NCI-H2107 treated with DMSO at 0.1 percent for 48 hours (cell line): ENCODE data around the gene SHCBP1L.
"Not testable (repeated sequence)": the region's sequence is repeated elsewhere in the genome, so short reads cannot be mapped to it uniquely, and the experiment has no call there.

Experiments
- DNase-seq: peaks from one replicate; lab custom pipeline; 2025; ENCODE audit not compliant: unreplicated experiment; lab: John Stamatoyannopoulos, UW

Gene SHCBP1L

DNA sequence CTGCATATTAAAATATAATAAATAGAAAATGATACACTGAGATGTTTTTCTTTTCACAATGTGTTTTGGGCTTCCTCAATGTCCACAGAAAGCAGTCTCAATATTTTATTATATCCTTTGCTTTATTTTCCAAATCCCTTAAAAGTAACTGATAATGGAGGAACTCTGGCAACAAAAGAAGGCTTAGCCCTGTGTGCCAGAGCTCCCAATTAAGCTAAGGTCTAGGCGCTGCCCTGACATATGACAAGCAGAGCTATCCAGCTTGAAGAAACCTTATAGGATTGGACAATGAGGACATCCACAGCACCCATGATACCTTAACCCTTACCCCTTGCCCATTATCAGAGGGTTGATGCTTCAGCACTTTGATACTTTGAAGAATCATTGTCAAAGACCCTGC is 12.9 kb upstream of the SHCBP1L start:
- no peak for DNase-seq

DNA sequence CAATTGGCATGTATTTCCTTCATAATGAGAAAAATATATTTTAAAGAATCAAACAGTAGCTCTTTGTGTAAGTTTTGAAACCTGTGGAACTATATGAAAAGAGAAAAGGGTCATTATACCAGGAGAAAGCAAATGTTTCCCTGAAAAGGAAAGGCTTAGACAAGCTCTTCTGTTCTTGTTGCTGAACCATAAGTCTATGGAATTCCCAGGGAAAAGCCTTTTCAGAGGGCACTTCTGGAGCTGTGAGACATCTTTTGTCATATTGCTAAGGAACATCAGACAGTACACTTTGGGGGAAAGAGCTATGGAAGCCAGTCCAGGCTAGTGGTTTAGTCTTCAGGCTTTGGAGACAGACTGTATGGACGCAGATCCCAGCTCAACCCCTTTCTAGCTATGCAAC is 12.1 kb upstream of the SHCBP1L start:
- DNase-seq: no peak

DNA sequence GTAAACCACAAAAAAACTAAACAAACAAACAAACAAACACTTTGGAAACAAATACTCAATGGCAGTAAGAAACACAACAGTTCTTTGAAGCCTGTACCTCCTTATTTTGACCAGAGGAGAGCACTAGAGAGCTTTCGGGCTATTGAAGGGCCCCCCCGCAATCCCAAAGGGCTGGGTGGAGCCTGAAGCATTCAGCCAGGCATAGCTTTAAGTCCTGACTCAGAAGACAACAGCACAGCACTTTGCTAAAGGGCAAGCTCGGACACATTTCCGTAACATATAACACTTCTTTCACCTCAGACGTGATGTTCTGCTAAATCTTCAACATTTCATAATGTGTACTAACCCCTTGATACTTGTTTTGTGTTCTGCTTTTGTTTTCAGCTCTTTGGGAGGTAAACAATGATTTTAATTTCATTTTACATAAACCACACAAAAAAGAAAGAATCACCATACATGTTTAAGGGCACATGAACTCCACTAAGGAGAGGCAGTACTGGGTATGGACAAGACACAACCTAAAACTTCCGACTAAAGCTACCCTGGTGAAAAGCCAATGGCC is 9.7 kb upstream of the SHCBP1L start:
- DNase-seq: peak; percentile 84

DNA sequence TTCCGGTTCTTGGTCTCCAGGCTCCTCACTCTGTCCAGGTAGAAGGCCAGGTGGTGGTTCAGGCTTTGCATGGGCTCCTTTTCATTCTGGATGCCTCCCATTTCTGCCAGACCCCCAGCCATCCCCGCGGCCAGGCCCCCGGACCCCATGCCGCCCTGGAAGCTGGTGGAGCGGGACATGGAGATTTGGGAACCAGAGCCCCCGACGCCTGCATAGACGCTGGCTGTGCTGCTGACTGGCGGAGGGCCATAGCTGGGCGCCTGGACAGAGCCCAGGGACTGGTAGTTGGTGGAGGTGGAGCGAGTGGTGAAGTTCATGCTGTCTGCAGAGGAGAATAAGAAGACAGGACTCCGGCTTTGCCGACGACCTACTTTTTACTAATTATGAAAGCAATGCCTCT is 7.1 kb upstream of the SHCBP1L start:
- DNase-seq: no peak

DNA sequence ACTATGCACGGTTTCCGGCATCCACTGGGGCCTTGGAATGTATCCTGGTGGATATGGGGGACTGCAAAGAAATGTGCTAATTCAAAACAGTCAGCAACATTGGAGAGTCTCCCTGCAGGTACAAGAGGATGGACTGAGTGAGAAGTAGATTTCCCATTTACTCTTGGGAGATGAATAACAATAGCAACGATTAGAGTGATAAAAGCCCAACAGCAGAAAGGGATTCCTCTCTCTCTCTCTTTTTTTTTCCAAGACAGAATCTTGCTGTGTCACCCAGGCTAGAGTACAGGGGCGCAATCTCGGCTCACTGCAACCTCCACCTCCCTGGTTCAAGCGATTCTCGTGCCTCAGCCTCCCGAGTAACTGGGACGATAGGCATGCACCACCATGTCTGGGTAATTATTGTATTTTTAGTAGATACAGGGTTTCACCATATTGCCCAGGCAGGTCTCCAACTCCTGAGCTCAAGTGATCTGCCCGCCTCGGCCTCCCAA is 5.0 kb upstream of the SHCBP1L start:
- DNase-seq: no peak

DNA sequence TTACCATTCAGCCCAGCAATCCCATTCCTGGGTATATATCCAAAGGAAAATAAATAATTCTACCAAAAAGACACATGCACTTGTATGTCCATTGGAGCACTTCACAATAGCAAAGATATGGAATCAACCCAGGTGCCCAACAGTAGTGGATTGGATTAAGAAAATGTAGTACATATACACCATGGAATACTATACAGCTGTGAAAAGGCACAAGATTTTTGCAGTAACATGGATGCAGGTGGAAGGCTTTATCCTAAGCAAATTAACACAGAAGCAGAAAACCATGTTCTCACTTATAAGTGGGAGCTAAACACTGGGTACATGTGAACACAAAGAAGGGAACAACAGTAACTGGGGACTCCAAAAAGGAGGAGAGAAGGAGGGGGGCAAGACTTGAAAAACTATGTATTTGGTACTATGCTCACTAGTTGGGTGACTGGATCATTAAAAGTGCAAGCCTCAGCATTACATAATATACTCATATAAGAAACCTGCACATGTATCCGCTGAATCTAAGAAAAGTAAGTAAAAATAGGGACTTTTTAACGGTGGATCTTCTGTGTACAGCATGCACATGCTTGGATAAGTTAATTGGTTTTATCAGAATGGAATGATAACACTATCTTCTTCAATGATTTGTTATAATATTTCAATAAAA is 3.9 kb upstream of the SHCBP1L start:
- DNase-seq: no peak

DNA sequence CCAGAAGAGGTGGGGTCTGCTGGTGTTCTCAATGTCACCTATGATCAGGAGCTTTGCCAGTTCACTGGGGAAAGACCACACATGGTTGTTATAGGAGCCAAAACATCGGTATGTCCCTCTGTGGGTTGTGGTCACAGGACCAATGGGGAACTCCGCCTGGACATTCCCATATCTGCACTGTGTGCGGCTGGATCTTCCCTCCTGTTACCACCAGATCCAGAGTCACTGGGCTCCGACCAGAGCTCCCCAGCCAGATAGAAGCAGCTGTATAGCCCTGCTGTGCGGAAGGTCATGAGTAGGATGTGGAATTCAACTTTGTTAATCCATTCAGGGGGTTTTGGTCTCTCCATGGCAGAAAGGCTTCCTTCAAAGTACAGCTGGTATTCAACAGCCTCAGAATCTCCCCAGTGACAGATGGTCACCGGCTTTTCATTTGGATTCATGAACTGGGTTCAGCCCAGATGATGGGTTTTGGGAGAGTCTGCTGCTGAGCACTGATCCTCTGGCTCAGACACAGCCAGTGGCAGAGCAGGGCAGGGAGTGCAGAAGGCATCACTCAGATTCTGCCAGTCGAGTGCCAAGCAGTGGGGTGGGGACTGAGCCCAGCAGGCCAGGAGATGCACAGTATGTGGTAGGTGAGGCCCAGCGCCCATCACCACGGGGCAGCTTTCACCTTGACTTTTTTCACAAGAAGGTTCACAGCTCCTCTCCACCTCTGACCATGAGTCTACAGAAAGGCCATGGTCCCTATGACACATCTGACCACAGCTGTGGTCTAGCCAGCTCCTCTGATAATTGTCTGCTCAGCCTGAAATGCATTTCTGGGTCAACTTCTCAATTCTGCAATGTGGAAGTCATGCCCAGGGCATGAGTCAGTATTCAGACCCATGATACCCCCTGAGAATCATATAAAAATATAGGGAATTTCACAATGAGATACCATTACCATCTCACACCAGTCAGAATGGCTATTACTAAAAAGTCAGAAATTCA is 2.9 kb upstream of the SHCBP1L start:
- no peak for DNase-seq

DNA sequence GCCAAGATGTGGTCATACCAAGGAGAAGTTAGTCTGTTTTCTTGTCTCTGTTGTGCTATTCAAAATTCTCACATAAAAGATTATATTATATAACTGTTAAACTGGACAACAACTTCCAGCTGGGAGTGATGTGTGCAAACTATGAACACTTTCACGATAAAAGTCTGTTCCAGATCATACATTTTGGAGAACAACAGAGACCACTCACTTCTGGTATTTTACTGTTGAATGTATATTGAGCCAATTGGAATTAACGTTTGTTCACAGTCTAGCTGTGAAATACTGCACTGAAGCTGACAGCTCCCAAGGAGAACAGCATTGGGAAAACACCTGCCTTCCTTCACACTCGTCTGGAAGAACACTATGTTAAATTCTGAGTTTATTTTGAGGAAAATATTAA is 860 bp upstream of the SHCBP1L start:
- DNase-seq: no peak

DNA sequence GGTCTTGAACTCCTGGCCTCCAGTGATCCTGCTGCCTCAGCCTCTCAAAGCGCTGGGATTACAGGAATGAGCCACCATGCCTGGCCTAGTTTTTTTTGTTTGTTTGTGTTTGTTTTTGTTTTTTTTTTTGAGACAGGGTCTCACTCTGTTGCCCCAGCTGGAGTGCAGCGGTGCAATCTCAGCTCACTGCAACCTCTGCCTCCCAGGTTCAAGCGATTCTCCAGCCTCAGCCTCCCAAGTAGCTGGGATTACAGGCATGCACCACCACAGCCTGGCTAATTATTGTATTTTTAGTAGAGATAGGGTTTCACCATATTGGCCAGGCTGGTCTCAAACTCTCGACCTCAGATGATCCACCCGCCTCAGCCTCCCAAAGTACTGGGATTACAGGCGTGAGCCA is 9.6 kb downstream of the SHCBP1L start:
- not testable (repeated sequence) for DNase-seq

DNA sequence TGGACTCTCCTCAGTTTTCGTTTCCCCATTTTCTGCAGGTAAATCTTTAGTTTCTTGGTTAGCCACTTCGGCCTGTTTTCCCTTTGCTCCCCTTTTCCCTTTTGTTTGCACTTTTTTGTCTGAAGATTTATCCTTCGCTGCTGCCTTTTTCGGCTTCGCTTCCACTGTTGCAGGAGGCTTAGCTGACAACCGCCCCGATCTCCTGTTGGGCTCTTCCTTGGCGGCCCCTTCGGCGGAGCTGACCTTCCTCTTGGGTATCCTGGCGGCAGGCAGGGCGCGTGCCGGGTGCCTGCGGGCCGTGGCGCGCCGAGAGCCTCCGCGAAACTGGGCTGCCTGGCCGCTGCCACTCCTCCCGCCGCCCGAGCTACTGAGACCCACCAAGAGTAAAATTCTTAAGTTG is 10.8 kb downstream of the SHCBP1L start:
- not testable (repeated sequence) for DNase-seq

DNA sequence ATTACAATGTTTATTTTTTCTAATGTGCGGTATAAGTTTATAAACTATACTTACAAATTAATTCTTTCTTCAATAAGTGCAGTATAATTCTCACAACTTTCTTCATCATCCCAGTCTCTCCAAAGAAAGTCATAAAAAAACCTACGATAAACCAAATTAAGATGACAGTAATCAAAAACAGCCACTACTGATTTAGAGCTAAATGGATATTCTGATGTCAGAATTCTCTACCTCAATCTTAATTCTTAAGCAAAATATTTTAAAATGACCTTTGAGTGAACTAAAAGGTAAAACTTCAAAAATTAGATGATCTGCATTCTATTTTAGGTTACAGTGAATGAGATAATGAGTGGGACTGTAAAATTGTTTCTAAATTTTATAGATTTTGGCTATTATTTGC is 13.6 kb downstream of the SHCBP1L start:
- no peak for DNase-seq

DNA sequence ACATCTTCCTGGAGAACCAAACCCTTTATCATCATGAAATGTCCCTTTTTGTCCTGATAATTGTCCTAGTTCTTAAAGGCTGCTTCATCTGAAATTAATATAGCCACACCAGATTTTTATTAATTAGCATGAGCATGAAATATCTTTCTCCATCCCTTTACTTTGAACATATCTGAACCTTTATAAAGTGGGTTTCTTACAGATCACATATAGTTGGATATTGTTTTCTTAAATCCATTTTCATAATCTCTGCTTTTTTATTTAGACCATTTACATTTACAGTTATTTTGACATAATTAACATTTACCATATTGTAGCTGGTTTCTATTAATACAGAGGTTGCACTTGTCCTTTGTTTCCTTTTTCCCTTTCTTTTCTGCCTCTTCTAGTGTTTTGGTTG is 17.2 kb downstream of the SHCBP1L start:
- DNase-seq: no peak

DNA sequence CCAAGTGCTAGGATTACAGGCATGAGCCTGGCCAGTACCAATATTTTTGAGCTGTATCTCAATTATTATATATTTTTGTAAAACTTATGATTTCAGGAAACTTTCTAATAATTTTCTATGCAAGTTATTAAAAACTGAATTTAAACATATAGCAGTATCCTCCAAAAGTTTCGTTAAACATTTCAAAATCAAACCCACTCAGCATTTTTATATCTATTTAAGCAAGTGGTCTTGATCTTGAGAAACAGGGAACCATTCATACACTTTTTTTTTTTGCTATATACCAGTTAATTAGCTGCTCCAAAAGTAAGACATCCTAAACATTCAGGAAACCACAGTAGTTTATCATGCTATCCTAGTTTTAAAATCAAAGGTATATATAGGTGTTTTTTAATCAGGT is 22.0 kb downstream of the SHCBP1L start:
- no peak for DNase-seq

DNA sequence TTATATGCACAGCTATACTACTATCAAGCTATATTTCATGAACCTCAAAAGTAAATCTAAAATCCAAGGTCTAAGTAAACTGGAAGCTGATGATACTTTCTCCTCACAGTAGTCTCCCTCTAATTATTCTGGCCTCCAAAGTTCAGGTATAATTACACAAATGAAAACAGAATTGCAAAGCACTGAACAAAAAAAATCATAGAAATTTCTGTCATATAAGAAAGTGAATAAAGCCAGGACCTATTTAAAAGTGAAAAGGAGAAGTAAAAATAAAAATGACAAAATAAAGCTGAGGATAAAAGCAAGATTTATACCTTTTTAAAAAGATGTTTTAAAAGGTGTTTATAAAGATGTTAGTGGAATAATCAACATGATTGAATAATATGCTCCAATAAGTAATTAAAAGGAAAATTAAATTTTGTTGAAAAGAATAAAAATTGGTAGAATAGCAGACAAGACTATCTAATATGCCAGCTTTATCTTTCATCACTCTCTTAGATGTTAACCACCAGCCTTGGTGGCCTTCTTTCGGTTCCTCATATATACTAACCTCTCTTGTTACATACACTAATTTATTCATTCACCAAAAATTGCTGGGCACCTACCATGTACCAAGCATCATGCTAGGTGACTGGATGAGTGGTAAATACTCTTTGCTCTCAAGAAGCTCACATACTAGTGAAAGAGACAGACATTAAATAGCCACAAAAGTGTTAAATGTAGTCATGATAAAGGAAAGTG is 25.1 kb downstream of the SHCBP1L start:
- DNase-seq: no peak

DNA sequence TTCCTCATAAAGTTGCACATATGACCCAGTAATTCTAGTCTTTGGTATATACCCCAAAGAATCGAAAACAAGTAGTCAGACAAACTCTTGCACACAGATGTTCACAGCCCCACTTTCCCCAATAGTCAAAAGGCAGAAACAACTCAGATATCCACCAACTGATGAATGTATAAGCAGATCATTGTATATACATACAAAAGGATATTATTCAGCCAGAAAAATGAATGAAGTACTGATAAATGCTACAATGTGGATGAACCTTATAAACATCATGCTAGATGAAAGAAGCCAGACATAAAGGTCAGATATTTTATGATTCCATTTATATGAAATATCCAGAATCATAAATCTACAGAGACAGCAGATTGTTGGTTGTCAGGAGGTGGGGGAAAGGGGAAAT is 27.3 kb downstream of the SHCBP1L start:
- no peak for DNase-seq

DNA sequence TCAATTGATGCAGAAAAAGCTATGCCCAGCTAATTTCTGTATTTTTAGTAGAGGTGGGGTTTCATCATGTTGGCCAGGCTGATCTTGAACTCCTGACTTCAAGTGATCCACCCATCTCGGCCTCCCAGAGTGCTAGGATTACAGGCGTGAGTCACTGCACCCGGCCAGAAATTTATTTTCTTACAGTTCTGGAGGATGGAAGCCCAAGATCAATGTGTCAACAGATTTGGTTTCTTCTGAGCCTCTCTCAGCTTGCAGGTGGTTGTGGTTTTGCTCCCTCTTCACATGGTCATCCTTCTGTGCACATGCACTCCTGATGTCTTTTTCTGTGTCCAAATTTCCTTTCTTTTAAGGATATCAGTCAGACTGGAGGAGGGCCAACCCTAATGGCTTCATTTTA is 35.6 kb downstream of the SHCBP1L start:
- peak; percentile 15 for DNase-seq

DNA sequence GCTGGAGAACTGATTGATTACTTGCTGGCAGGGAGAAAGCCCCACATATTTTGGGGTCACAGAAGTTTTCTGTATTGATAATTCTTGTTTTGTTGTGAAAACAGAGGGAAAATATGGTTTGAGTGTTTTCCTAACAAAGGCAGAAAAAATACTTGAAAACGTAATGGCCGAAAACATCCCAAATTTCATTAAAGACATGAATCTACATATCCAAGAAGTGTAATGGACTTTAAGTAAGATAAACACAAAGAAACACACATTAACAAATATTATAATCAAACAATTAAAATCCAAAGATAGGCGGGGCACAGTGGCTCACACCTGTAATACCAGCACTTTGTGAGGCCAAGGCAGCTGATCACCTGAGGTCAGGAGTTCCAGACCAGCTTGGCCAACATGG is 39.6 kb downstream of the SHCBP1L start:
- DNase-seq: no peak

DNA sequence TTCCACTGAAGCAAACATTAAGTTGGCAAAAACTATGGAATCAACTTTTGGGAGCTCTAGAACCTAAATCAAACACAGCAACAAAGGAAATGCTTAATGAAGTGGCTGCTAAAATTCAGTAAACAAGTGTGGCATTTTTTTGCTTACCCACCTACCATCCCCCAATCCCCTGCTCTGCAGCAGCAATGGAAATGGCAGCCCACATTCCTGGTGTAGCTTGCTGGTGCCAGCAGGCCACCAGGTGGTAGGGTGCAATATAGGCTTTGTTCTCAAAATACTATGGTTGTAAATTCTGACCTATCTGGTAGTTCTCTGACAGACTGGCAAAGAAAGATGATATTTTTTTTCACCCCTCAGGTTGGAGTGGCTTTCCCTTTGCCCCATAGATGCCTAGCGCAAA is 42.8 kb downstream of the SHCBP1L start:
- peak; percentile 40 for DNase-seq

DNA sequence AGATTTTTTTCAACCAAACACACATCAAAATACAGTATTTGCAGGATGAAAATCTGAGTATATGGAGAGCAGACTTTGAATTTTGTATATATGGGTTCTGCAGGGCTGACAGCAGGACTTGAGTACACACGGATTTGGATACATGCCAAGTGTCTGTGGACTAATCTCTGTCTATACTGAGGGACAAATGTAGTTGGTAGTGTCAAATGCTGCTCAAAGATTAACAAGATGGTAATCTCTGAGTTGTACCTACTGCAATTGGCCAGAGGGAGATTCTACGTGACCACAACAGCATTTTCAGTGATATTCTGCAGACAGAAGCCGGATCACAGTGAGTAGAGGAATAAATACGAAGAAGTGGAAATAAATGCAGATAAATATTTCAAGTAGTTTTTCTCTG is 43.4 kb downstream of the SHCBP1L start:
- DNase-seq: peak; percentile 31

DNA sequence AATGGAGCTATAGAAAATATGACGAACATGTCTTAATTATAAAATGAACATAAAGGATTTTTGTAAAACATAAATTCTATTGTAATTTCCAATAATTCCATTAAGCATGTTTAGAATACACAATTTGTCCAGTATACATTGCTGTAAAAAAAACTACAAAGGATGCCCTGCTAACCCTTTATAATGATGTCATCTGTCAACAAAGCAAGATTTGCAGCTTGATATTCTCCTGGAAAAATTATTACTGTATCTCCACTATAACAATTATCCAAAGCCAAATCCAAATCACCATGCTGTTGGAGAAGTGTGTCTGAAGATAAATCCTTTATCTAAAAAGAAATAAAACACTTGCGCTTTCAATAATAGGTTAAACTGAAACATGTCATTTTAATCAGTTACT is 47.6 kb downstream of the SHCBP1L start:
- no peak for DNase-seq

DNA sequence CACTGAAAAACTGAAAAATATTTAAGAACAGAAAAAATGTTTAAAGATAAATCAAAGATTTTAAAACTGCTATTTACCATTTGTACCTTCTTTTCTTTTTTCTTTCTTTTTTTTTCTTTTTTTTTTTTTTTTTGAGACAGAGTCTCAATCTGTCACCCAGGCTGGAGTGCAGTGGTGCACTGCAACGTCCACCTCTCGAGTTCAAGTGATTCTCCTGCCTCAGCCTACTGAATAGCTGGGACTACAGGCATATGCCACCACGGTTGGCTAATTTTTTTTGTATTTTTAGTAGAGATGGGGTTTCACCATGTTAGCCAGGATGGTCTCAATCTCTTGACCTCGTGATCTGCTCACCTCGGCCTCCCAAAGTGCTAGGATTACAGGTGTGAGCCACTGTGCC is 51.0 kb downstream of the SHCBP1L start:
- DNase-seq: not testable (repeated sequence)
